Medulla oblongata (tissue), 1 donor: ENCODE results near the gene ARHGAP18.
A peak's percentile ranks its signal among the peaks of the same experiment; 100 is the strongest.

Experiments used
- DNase-seq: peaks from one replicate; pipeline ENCODE4 v3.0.0-alpha.2; 2015; ENCODE audit errors: extremely low spot score

Gene ARHGAP18, protein sequence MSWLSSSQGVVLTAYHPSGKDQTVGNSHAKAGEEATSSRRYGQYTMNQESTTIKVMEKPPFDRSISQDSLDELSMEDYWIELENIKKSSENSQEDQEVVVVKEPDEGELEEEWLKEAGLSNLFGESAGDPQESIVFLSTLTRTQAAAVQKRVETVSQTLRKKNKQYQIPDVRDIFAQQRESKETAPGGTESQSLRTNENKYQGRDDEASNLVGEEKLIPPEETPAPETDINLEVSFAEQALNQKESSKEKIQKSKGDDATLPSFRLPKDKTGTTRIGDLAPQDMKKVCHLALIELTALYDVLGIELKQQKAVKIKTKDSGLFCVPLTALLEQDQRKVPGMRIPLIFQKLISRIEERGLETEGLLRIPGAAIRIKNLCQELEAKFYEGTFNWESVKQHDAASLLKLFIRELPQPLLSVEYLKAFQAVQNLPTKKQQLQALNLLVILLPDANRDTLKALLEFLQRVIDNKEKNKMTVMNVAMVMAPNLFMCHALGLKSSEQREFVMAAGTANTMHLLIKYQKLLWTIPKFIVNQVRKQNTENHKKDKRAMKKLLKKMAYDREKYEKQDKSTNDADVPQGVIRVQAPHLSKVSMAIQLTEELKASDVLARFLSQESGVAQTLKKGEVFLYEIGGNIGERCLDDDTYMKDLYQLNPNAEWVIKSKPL

DNA sequence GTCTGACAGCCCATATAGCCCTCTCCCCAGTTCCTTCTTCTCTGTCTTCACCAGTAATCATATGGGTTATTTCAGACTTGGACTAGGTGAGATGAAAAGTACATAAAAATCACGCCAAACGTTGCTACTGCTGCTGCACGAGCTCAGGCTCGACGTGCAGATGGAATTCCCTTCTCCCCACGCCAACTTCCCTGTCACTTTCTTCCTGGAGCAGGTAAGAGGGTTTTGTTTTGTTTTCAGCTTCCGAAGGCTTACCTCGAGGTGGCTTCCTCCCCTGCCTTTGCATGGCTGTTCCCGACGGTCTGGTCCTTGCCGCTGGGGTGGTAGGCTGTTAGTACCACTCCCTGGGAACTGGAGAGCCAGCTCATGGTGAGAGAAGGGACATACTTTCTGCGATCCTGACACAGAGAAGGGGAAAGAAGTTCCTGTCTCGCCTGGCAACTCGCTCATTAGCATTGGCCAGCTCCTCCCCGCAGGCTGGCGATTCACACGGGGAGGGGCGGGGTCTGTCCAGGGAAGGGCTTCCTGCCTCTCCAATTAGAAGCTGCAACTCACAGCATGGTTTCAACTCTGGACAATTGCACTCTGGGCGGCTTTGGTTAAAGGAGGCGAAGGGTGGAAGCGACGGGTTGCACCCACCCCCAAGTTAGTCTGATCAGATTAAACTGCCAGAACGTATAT lies at the start of gene ARHGAP18:
TSS of gene ARHGAP18 (minus strand) at position 409 of the 681 bp plus-strand sequence. CDS start at position 368, 41 bp downstream.
- peak; percentile 92 for DNase-seq

DNA sequence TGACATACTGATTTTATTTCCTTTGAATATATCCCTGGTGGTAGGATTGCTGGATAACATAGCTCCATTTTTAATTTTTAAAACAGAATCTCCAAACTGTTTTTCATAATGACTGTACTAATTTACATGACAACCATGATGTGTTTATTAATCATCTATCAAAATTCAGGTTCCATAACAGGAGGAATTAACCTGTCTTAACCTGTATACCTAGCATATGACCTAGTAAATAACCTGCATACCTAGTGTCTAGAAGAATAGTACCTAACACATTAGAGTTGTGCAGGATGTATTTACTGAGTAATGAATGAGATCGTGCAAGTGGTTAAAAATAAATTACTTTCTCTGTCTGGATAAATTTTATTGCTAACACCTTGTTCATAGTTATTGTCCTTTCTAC lies 45.8 kb upstream of the ARHGAP18 start:
- no peak for DNase-seq

DNA sequence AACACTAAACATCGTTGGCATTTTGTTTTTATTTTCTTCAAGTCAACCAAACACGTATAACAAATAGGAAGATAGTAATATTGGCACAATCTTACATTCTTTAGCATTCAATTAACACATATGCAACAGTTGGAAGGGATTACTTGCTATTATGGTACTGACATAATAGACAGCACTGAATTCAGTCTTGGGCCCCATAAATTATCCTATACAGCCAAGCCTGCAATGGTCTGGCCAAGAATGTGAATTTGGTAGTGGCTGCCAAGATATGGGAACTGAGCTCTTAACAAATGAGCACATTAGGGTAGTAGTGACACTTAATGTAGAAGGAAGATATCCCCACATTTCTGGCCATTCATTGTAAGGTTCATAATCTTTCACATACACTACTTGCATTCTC lies 44.8 kb upstream of the ARHGAP18 start:
- DNase-seq, result no peak

DNA sequence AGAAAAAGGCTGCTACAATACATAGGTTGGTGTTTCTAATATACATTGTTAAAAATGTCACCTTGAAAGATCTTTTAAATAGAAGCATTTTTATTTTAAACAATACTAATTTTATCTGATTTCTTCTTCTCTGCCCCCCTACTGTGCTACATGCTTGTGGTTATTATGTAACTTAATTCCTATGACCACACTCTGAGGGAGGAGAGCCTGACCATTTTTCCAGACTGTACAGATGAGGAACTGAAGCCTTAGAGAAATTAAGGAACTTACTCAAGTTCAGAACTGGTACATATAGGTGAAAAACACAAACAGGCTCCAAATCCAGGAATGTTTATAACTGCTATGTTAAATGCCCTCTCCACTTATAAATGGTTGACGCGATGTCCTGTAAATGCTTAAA lies 43.4 kb upstream of the ARHGAP18 start:
- DNase-seq, result peak; percentile 35

DNA sequence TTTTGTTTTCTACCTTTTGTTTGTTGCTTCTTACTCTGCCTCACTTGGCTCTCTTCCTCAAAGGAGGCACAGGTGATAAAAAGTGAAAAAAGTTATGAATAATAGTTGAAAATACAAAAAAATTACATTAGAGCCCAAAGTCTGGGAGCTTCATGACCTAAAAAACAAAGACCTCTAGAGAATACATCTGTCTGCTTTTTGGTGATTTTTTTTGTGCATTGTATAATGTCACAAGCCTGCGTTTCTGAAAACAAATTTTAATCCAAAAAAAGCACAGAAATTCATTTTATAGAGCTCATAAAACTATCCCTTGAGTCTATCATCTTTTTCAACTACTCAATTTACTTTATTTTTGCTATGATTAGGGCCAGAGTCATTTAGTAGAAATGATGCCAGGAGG lies 41.4 kb upstream of the ARHGAP18 start:
- DNase-seq, result no peak

DNA sequence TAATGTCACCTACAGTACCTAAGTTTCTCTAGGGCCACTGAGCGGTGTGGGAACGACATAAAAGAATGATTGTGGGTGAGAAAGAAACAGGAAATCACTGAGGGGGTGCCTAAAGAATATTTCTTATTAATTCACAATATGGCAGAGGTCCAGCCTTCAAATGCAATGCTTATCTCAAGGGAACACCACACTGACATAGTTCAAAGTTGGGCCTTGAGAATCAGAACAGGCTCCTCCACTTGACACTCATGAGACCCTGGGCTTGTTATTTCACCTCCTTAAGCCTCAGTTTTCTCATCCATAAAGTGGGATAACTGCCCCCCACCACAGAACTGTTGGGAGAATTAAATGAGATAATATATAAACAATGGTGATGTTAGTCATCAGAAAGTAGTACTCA lies 40.4 kb upstream of the ARHGAP18 start:
- no peak for DNase-seq

DNA sequence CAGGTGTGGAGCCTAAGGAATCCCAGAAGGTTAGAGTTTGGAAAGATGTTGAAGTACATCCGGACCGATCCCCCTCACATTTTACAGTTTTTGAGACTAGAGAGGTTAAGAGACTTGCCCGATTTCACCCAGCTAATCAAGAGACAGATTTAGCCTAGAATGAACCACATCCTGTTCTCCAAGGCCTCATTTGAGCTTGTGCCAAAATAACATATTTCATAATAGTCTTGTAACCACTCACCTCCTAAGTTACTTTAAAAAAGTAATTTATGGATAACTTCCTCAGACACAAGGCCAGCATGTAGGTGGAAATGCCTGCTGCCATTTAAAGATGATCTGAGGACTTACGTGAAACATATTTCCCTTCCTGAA lies 39.8 kb upstream of the ARHGAP18 start:
- no peak for DNase-seq

DNA sequence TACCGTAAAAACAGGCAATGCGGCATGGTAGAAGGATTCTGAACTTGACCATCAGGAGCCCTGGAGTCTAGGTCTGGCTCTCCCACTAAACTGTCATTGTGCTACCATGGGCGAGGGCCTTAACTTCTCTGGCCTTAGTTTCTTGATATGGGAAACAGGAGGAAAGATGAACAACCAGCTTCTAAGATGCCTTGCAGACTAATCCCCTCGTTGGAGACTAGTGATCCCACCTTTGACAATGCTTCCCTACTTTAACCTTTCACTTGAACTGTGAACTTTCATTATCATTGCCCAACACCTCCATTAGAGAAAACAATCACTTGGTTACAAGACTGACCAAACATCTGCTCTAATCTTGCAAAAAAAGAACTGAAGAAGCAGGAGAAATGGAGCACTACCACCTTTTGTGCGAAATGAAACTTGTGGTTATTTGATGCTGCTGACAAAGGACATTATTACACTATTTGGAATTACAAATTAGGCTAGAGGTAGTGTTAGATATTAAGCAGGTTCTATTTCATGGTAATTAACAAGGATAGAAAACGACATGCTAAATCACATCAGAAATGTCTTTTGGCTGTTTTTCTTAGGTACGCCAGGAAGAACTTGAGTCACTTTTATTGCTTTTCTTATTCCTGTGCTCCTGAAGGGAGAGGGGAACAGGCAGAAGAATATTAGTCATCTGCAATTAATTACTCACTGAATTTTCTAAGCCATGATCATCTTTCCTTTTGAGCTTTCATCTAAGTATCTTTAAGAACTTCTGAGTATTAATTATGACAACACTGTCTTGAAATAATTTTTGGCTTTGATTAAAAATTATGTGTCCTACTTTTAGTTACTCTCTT lies 39.1 kb upstream of the ARHGAP18 start:
- no peak for DNase-seq

DNA sequence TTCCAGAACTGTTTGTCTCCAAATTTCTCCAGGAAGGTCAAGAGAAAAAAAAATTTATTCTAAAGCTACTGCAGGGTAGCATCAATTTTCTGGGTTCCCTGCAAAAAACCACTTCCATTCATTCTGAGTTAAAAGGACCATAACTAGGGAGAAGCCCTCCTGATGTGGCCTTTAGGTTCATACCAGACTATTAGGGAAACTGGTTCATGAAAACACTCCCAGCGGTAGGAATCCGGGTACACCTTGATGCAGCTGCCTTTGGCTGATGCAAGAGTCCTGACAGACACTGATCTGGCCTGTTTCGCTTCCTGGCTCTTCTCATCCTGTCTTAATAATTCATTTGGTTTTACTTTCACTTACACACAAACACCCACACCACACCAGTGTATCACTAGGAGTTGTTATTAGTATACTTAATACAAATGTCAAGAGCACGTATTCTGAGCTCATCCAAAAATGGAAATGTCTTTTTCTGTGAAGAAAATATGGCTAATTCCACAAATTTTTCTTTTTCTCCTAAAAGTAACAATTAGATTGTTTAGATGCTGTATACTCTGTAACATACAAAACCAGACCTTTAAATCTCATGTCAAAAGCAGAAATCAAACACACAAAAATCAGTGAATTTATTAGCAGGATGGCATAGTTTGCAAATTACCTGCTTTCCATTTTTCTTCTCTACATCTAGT lies 38.4 kb upstream of the ARHGAP18 start:
- DNase-seq, result peak; percentile 27

DNA sequence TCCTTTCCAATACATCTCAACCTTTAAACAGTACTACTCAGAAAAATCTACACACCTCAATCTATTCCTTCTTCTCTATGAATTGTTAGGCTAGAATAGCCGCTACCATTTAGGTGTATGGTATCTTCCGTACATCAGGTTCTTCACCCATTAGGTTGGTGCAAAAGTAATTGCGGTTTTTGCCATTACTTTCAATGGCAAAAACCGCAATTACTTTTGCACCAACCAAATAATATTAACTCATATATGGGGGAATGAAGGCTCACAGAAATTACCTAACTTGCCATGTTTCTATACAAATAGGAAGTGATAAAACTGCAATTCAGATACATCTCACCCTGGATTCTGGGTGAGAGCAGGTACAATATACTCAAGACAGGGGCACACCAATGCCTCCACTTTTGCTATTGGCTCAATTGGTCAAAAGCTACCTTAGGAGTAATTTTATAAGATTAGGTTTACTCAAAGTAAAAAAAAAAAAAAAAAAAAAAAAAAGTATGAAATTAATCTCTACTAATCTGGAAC lies 37.7 kb upstream of the ARHGAP18 start:
- DNase-seq, result no peak

DNA sequence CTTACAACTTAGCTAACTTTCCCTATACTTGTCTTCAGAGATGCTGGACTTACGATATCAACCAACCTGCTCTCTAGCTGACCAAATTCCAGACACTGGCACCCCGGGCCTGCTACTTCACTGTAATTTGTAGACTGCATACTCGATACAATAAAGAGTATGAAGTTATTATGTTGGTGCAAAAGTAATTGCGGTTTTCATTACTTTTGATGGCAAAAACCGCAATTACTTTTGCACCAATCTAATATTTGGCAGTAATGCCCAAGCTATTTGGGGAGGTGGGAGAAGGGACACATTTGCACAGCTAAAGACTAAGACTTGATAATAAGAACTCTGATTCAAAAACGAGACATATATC lies 34.9 kb upstream of the ARHGAP18 start:
- no peak for DNase-seq

DNA sequence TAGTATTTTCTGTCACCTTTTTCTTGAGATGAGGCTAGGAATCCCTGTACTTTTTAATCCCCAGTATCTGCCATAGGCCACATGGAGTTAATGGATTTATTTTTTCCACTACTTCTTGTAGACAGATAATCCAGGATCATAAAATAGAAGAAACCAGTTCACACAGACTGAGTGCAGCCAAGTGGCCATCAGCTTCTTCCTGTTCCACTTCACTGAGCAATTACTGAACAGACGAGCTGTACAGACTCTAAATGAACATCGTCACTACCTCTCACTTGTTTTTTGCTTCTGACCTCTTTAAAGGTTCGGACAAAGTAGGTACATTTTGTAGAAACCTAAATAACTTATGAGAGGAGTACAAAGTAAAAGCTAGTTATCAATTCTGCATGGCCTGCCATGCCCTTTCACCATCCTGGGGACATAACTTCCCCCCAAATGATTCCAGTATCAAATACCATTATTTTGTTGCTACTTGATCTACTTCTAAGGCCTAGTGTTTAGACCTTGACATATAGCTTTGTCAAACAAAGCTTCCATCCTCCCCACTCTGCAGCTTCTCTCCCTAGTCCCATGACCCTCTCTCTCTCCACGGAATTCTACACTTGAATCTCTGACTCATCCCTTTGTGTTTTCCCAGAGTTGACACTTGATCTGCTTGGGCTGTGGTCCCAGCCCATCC lies 34.4 kb upstream of the ARHGAP18 start:
- DNase-seq, result no peak

DNA sequence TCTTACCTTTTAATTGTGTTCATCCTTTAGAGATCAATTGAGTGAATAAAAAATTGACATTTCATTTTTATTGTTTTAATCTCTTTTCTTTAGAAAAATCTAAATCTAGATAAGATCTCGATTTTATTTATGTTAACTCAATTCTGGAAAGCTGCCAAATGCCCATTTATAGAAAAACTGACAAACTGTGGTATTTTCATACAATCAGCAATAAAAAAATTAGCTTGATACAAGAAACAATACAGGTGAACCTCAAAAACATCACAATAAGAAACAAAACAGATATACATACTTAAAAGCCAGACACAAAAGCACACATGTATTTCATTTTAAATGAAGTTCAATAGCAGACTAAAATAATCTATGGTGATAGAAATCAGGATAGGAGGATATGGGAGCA lies 30.0 kb upstream of the ARHGAP18 start:
- DNase-seq, result no peak

DNA sequence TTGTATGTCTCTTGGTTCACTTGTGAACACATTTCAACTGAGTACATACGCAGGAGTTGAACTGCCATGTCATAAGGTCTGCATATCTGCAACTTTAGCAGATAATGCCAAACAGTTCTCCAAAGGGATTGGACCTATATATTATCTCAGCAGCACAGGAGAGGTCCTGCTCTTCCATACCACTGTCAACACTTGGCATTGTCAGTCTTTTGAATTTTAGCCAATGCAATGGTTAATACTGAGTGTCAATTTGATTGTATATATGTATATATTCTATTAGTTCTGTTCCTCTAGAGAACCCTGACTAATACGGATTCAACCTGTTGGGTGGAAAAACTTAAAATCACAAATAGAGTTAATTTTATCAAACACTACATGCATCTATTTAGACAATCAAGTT lies 26.1 kb upstream of the ARHGAP18 start:
- no peak for DNase-seq

DNA sequence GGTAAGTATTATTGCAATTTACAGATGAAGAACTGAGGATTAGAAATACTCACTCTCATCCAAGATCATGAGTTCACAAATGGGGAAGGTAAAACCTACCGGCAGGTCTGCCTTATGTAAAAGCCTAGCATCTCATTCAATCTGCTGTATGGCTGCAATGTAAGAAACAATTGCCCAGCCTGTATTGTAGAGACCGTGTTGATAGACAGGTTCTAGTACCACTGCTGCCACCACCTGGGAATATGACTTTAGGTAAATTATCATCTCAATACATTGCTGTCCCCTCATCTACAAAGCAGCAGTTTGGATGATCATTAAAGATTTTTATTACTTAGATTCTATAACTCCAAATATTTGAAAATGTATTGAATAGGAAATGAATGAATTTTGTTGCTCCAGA lies 23.3 kb upstream of the ARHGAP18 start:
- DNase-seq, result no peak

DNA sequence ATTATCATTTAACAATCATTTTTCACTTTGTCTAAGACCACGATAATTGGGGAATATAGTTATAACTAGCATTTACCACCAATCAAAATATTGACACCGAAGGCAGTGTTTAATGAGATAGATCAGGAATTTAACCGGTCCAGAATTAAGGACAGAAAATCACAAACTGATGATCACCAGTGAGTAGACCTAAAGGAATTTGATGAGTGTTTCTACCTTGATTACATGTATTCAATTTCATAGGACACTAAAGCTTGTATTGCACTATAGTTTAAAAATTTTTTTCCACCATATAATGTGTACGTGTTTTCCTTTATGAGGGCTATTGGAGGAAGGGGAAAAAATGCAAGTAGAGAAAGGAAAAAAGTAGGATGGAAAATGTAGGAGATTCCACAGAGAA lies 22.6 kb upstream of the ARHGAP18 start:
- no peak for DNase-seq

DNA sequence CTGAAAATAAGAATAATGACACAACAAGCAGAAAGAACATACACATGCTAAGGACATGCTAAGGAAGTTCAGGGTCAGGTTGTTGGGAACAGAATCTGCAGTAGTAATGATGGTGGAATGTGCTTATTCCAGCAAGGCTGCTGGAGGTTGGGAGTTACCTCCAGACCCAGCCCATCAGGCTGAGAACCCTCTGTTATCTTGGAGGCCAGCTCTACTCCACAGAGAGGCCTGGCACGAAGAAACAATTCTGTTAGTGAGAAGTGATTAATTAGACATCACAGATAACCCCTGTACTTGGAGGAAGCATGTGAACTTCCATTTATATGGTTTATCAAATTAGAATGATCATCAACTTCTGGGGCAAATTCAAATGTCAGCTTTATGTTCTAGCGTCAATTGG lies 22.1 kb upstream of the ARHGAP18 start:
- DNase-seq, result no peak

DNA sequence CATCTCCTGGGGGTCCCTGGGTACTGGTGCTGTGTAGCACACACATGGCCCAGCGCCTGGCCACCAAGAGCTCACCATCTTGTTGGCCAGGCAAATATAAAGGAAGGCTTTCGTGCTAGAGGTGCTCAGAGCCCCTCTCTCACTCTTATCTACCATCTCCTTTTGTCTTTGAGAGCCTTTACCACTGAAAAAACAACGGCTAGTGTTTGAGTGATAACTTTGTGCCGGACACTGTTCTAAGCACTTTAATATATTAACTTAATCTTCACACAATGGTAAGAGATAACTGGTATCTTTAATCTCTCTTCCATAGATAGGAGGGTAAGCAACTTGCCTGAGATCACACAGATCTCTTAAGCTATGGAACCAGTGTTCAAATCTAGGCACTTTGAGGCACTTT lies 21.5 kb upstream of the ARHGAP18 start:
- no peak for DNase-seq

DNA sequence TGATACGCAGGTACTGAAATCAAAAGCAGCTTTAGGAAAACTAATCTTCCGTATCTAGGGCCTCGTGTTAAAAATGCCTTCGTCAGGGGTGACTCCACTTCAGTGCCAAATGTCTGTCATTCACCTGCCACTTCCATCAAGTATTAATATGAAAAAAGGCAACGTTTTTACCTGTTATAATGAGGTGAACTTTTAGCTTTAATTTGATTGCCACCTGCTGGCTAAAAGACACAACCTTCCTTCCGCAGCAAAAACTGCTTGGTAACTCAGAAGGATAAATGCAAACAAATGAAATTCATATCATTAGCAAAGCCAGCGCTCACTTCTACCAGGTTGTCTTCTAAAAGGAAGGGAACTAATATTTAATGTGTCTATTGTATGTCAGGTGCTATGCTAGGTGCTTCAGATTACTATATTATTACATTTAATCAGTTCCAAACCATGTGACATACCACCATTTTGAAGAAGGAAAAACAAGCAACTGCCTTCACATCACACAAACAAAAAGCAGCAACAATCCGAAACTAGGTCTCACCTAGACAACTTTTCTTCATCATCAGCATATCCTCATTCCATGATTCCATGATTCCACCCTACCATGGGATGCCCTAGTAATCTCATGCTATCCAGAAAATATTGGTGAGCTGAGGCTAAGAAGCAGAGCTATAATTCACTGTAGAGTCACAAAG lies 20.6 kb upstream of the ARHGAP18 start:
- peak; percentile 27 for DNase-seq

DNA sequence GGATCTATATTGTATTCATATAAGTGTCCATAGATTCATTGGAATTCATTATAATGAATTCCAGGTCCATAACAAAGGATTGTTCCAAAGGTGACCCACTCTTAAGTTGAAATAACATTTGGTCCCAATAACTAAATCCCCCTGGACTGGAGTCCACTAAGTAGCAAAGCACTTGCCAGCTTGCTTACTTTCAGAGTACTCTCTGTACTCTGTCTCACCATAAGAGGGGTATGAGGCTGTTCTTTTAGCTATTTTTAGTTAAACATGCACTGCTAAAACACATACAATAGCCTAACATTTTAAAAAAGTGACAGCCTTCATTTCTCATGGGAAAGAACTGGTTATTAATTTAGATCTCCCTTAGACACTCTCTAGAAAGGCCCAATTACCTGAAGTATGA lies 16.7 kb upstream of the ARHGAP18 start:
- DNase-seq, result no peak
